Measurements from ENCODE around the gene GPC3.
"Not testable (repeated sequence)": the region's sequence is repeated elsewhere in the genome, so short reads cannot be mapped to it uniquely, and the experiment has no call there.

Gene GPC3

GRCh38 chrX:133762976-133763548 lies 222.3 kb downstream of the GPC3 start:
- not testable (repeated sequence) for H3K36me3 Mint-ChIP-seq (ENCODE audit: low read depth); DNase-seq; H3K4me3 Mint-ChIP-seq; H3K9me3 Mint-ChIP-seq; H3K27ac Mint-ChIP-seq
- Mint-ChIP-seq H3K4me1 (ENCODE audit: low read depth) (peaks cover 16% of the 10 kb centered on the region), H3K27me3 (peaks cover 47% of the 10 kb centered on the region)

- Mint-ChIP-seq H3K9me3 (no peaks in the 10 kb centered on the region), H3K4me3 (no peak overlapping the region), H3K27me3 (peaks cover 52% of the 10 kb centered on the region), H3K36me3 (ENCODE audit: low read depth) (no peaks in the 10 kb centered on the region), H3K27ac (no peak overlapping the region), H3K4me1 (ENCODE audit: low read depth) (peaks cover 5% of the 10 kb centered on the region)
- no peak for DNase-seq
These were observed 230.7 kb downstream of the GPC3 start for GRCh38 chrX:133754657-133755056.

- H3K36me3 Mint-ChIP-seq (ENCODE audit: low read depth): no peaks in the 10 kb centered on the region
- no peak overlapping the region for H3K27ac Mint-ChIP-seq
- no peak overlapping the region for H3K4me3 Mint-ChIP-seq
- H3K9me3 Mint-ChIP-seq: no peaks in the 10 kb centered on the region
- H3K27me3 Mint-ChIP-seq: peaks cover 35% of the 10 kb centered on the region
- peaks cover 30% of the 10 kb centered on the region for H3K4me1 Mint-ChIP-seq (ENCODE audit: low read depth)
- DNase-seq: no peak
These were observed 235.4 kb downstream of the GPC3 start for GRCh38 chrX:133749951-133750350.

GRCh38 chrX:133749370-133749769 lies 236.0 kb downstream of the GPC3 start:
- no peak for DNase-seq
- H3K36me3 Mint-ChIP-seq (ENCODE audit: low read depth): no peaks in the 10 kb centered on the region
- no peak overlapping the region for H3K4me3 Mint-ChIP-seq
- peaks cover 33% of the 10 kb centered on the region for H3K27me3 Mint-ChIP-seq
- H3K9me3 Mint-ChIP-seq: no peaks in the 10 kb centered on the region
- peaks cover 33% of the 10 kb centered on the region for H3K4me1 Mint-ChIP-seq (ENCODE audit: low read depth)
- no peak overlapping the region for H3K27ac Mint-ChIP-seq

- DNase-seq: no peak
- no peaks in the 10 kb centered on the region for H3K36me3 Mint-ChIP-seq (ENCODE audit: low read depth)
- H3K27ac Mint-ChIP-seq: no peak overlapping the region
- no peaks in the 10 kb centered on the region for H3K9me3 Mint-ChIP-seq
- H3K4me3 Mint-ChIP-seq: no peak overlapping the region
- peaks cover 23% of the 10 kb centered on the region for H3K27me3 Mint-ChIP-seq
- H3K4me1 Mint-ChIP-seq (ENCODE audit: low read depth): peaks cover 40% of the 10 kb centered on the region
These were observed 238.2 kb downstream of the GPC3 start for GRCh38 chrX:133747196-133747595.

- H3K4me1 Mint-ChIP-seq (ENCODE audit: low read depth): peaks cover 40% of the 10 kb centered on the region
- no peaks in the 10 kb centered on the region for H3K36me3 Mint-ChIP-seq (ENCODE audit: low read depth)
- H3K27me3 Mint-ChIP-seq: peaks cover 24% of the 10 kb centered on the region
- no peak for DNase-seq
- H3K4me3 Mint-ChIP-seq: no peak overlapping the region
- no peak overlapping the region for H3K27ac Mint-ChIP-seq
- no peaks in the 10 kb centered on the region for H3K9me3 Mint-ChIP-seq
These were observed 238.8 kb downstream of the GPC3 start for GRCh38 chrX:133746593-133746992.

- Mint-ChIP-seq H3K36me3 (ENCODE audit: low read depth) (no peaks in the 10 kb centered on the region), H3K4me1 (ENCODE audit: low read depth) (peaks cover 40% of the 10 kb centered on the region), H3K27ac (no peak overlapping the region), H3K9me3 (no peaks in the 10 kb centered on the region), H3K27me3 (peaks cover 21% of the 10 kb centered on the region), H3K4me3 (no peak overlapping the region)
- DNase-seq: no peak
These were observed 240.0 kb downstream of the GPC3 start for GRCh38 chrX:133745349-133745748.

GRCh38 chrX:133742602-133743305 lies 242.6 kb downstream of the GPC3 start:
- no peak for DNase-seq
- peaks cover 29% of the 10 kb centered on the region for H3K4me1 Mint-ChIP-seq (ENCODE audit: low read depth)
- no peaks in the 10 kb centered on the region for H3K36me3 Mint-ChIP-seq (ENCODE audit: low read depth)

GRCh38 chrX:133741303-133741702 lies 244.1 kb downstream of the GPC3 start:
- no peak overlapping the region for H3K4me3 Mint-ChIP-seq
- no peak overlapping the region for H3K27ac Mint-ChIP-seq
- no peaks in the 10 kb centered on the region for H3K36me3 Mint-ChIP-seq (ENCODE audit: low read depth)
- H3K9me3 Mint-ChIP-seq: no peaks in the 10 kb centered on the region
- peaks cover 21% of the 10 kb centered on the region for H3K4me1 Mint-ChIP-seq (ENCODE audit: low read depth)
- peaks cover 27% of the 10 kb centered on the region for H3K27me3 Mint-ChIP-seq
- no peak for DNase-seq

More at GRCh38 chrX:133742602-133743305, 242.6 kb downstream of the GPC3 start:
- no peak overlapping the region for H3K4me3 Mint-ChIP-seq
- H3K27me3 Mint-ChIP-seq: peaks cover 19% of the 10 kb centered on the region
- no peak overlapping the region for H3K27ac Mint-ChIP-seq
- no peaks in the 10 kb centered on the region for H3K9me3 Mint-ChIP-seq

- Mint-ChIP-seq H3K4me3 (no peak overlapping the region), H3K36me3 (ENCODE audit: low read depth) (no peaks in the 10 kb centered on the region), H3K4me1 (ENCODE audit: low read depth) (peaks cover 8% of the 10 kb centered on the region), H3K27ac (no peak overlapping the region), H3K9me3 (no peaks in the 10 kb centered on the region), H3K27me3 (peaks cover 40% of the 10 kb centered on the region)
- no peak for DNase-seq
These were observed 258.8 kb downstream of the GPC3 start for GRCh38 chrX:133726642-133727041.

GRCh38 chrX:133726211-133726630 lies 259.2 kb downstream of the GPC3 start:
- no peak for DNase-seq
- Mint-ChIP-seq H3K4me1 (ENCODE audit: low read depth) (peaks cover 8% of the 10 kb centered on the region), H3K27me3 (peaks cover 35% of the 10 kb centered on the region), H3K4me3 (no peak overlapping the region), H3K36me3 (ENCODE audit: low read depth) (no peaks in the 10 kb centered on the region), H3K27ac (no peak overlapping the region), H3K9me3 (no peaks in the 10 kb centered on the region)

GRCh38 chrX:133723930-133724329 lies 261.5 kb downstream of the GPC3 start:
- Mint-ChIP-seq H3K27ac (no peak overlapping the region), H3K27me3 (peaks cover 34% of the 10 kb centered on the region), H3K9me3 (no peaks in the 10 kb centered on the region), H3K4me1 (ENCODE audit: low read depth) (peaks cover 8% of the 10 kb centered on the region), H3K36me3 (ENCODE audit: low read depth) (no peaks in the 10 kb centered on the region), H3K4me3 (no peak overlapping the region)
- DNase-seq: no peak

- Mint-ChIP-seq H3K36me3 (ENCODE audit: low read depth) (no peaks in the 10 kb centered on the region), H3K9me3 (no peaks in the 10 kb centered on the region), H3K27me3 (peaks cover 35% of the 10 kb centered on the region), H3K4me1 (ENCODE audit: low read depth) (peaks cover 8% of the 10 kb centered on the region), H3K4me3 (no peak overlapping the region), H3K27ac (no peak overlapping the region)
- DNase-seq: no peak
These were observed 262.6 kb downstream of the GPC3 start for GRCh38 chrX:133722756-133723155.

GRCh38 chrX:133720269-133720668 lies 265.1 kb downstream of the GPC3 start:
- H3K27ac Mint-ChIP-seq; H3K4me3 Mint-ChIP-seq; H3K36me3 Mint-ChIP-seq (ENCODE audit: low read depth); DNase-seq; H3K9me3 Mint-ChIP-seq; H3K4me1 Mint-ChIP-seq (ENCODE audit: low read depth): not testable (repeated sequence)
- H3K27me3 Mint-ChIP-seq: peaks cover 38% of the 10 kb centered on the region

GRCh38 chrX:133715715-133716114 lies 269.7 kb downstream of the GPC3 start:
- H3K36me3 Mint-ChIP-seq (ENCODE audit: low read depth): no peaks in the 10 kb centered on the region
- H3K9me3 Mint-ChIP-seq: no peaks in the 10 kb centered on the region
- no peak overlapping the region for H3K27ac Mint-ChIP-seq
- no peaks in the 10 kb centered on the region for H3K4me1 Mint-ChIP-seq (ENCODE audit: low read depth)
- H3K27me3 Mint-ChIP-seq: peaks cover 58% of the 10 kb centered on the region
- H3K4me3 Mint-ChIP-seq: no peak overlapping the region
- DNase-seq: no peak

All from activated T-cell treated with anti-CD3 and anti-CD28 coated beads, Interleukin-2, amount 50 U/mL, for 24 hours (primary cell).